GM18868 (cell line): ENCODE measurements around the gene NID1.
"Not testable (repeated sequence)": the region's sequence is repeated elsewhere in the genome, so short reads cannot be mapped to it uniquely, and the experiment has no call there.

Experiments used
- ATAC-seq: cut with Tn5 transposase; IDR thresholded peaks from one replicate; pipeline ENCODE4 v1.9.1; 2021; ENCODE audit warnings: mild to moderate bottlenecking, moderate library complexity; ENCODE audit not compliant: unreplicated experiment

NID1 gene

GRCh38 chr1:235939480-235939775 is 125.5 kb downstream of the NID1 start:
- no peak for ATAC-seq

- peak; percentile 48 for ATAC-seq
These were observed 126.0 kb downstream of the NID1 start for GRCh38 chr1:235938709-235939479.

- peak; percentile 43 for ATAC-seq
These were observed 127.8 kb downstream of the NID1 start for GRCh38 chr1:235937123-235937522.

- ATAC-seq: no peak
These were observed 129.4 kb downstream of the NID1 start for GRCh38 chr1:235935235-235936225.

GRCh38 chr1:235933766-235934116 is 131.1 kb downstream of the NID1 start:
- ATAC-seq: no peak

GRCh38 chr1:235933017-235933765 is 131.7 kb downstream of the NID1 start:
- no peak for ATAC-seq

GRCh38 chr1:235932090-235932510 is 132.8 kb downstream of the NID1 start:
- peak; percentile 71 for ATAC-seq

GRCh38 chr1:235931171-235931738 is 133.6 kb downstream of the NID1 start:
- ATAC-seq: no peak

GRCh38 chr1:235930543-235930942 is 134.3 kb downstream of the NID1 start:
- ATAC-seq: no peak

- ATAC-seq: no peak
These were observed 135.7 kb downstream of the NID1 start for GRCh38 chr1:235929216-235929615.

GRCh38 chr1:235928197-235928596 is 136.7 kb downstream of the NID1 start:
- no peak for ATAC-seq

- ATAC-seq: not testable (repeated sequence)
These were observed 137.3 kb downstream of the NID1 start for GRCh38 chr1:235927551-235927950.
